ENCODE data around the gene TNFAIP6. TPM values are rescaled to one million over a fixed set of nuclear protein-coding genes. Genes with fewer than 3 reads are reported as not detected.

The TNFAIP6 gene
- total and polyA plus RNA-seq, 10 of the 15 experiments (the other 5 are each of a cell fraction or from before 2014, with no cell fraction given), result 0.68 to 5.7 (median 1.3) TPM

DNA sequence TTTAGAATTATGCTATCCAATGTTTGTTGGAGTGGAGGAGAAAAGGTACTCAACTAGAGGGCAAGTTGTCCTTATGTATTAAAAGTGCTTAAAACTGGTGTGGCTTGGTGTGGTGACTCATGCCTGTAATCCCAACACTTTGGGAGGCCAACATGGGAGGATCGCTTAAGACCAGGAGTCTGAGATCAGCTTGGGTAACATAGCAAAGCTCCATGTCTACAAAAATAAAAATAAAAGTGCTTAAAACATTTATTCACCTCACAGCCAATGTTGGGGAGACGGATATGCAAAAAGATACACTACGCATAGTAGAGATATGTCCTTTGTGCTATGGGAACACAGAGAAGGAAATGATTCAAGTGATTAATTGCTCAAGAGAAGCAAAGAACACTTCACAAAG, 19.3 kb upstream of the TNFAIP6 start (continued):
- no peak for TF ChIP-seq TCF3 (IDR thresholded peaks at IDR 0.05; ENCODE audit: borderline replicate concordance, insufficient read depth, low read depth, low read length)
- TF ChIP-seq, protein P1, sequence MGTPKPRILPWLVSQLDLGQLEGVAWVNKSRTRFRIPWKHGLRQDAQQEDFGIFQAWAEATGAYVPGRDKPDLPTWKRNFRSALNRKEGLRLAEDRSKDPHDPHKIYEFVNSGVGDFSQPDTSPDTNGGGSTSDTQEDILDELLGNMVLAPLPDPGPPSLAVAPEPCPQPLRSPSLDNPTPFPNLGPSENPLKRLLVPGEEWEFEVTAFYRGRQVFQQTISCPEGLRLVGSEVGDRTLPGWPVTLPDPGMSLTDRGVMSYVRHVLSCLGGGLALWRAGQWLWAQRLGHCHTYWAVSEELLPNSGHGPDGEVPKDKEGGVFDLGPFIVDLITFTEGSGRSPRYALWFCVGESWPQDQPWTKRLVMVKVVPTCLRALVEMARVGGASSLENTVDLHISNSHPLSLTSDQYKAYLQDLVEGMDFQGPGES (IDR thresholded peaks at IDR 0.05), result no peak

DNA sequence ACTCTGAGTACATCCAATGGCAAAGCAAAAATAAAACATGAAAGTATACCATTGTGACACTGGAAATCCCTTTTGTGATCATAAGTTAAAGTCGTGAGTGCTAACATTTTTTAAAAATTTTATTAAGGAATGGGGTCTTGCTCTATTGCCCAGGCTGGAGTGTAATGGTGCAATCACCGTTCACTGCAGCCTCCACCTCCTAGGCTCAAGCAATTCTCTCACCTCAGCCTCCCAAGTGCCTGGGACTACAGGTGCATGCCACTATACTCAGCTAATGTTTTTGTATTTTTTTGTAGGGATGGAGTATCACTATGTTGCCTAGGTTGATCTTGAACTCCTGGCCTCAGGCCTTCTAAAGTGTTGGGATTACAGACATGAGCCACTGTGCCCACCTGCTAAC, 14.3 kb upstream of the TNFAIP6 start:
- ChIA-PET RAD21 (ENCODE audit: unreplicated experiment) (no interaction called here), POLR2A (no interaction called here), SMC1A (ENCODE audit: uncharacterized antibody, unreplicated experiment) (no interaction called here), CTCF (interaction anchor here (0.6 kb wide), 1 partner anchor 1326 kb away, joined by 4 read pairs; no protein-coding TSS in a partner anchor)
- Histone ChIP-seq H3K27ac (ENCODE audit: control insufficient read depth, insufficient read depth) (no peak overlapping the region), H2AFZ (ENCODE audit: control insufficient read depth, low read depth, low read length) (no peak overlapping the region), H3K36me3 (ENCODE audit: control insufficient read depth in 2 of 2, insufficient read depth in 2 of 2, low read length in 1 of 2) (no peaks in the 10 kb centered on the region), H3K9me3 (replicated peaks; ENCODE audit: control insufficient read depth, insufficient read depth, low read length) (no peaks in the 10 kb centered on the region), H3K27me3 (replicated peaks in 1 of 2; ENCODE audit: control insufficient read depth in 2 of 2, insufficient read depth in 2 of 2, low read length in 1 of 2) (no peaks in the 10 kb centered on the region), H3K4me3 (no peak overlapping the region), H4K20me1 (ENCODE audit: control insufficient read depth, insufficient read depth) (no peaks in the 10 kb centered on the region), H3K9ac (ENCODE audit: control insufficient read depth, insufficient read depth, low read length) (no peak overlapping the region), H3K4me1 (ENCODE audit: control insufficient read depth, insufficient read depth, low read length) (no peaks in the 10 kb centered on the region), H3K79me2 (ENCODE audit: control insufficient read depth, insufficient read depth, low read length) (no peaks in the 10 kb centered on the region), H3K4me2 (ENCODE audit: control insufficient read depth, insufficient read depth) (no peak overlapping the region)
- in situ Hi-C loops (cut with MboI), result no loop called here
- intact Hi-C loops (cut with micrococcal nuclease; ENCODE audit: unreplicated experiment), result no loop called here
- FAIRE-seq (no peak), ATAC-seq (no peak), DNase-seq (ENCODE audit: low read depth, low spot score) (no peak)
- no TSS peak for BruUV-seq (replicated peaks)
- 84% methylated on average over 2 of the region's 2 CpGs for WGBS (ENCODE audit: insufficient coverage, insufficient replicate concordance, low lambda C conversion rate, missing lambda C conversion rate)
- TF ChIP-seq DPF2 (IDR thresholded peaks at IDR 0.05) (no peak), GABPA (IDR thresholded peaks at IDR 0.05; ENCODE audit: low read depth) (no peak), SP1 (IDR thresholded peaks at IDR 0.05; ENCODE audit: low read depth, low read length) (no peak), TBL1XR1 (IDR thresholded peaks at IDR 0.05; ENCODE audit: low read depth, low read length) (no peak), SMAD5 (IDR thresholded peaks at IDR 0.05; ENCODE audit: low read depth) (no peak), MTA3 (IDR thresholded peaks at IDR 0.05; ENCODE audit: borderline replicate concordance, low read length) (no peak), ESRRA (IDR thresholded peaks at IDR 0.05; ENCODE audit: low read length) (no peak), EZH2 (IDR thresholded peaks at IDR 0.05; ENCODE audit: borderline replicate concordance, control insufficient read depth, low read depth, low read length) (no peak), CREM (IDR thresholded peaks at IDR 0.05; ENCODE audit: low read depth) (no peak), CHD1 (IDR thresholded peaks at IDR 0.05; ENCODE audit: low read depth, low read length) (no peak), CHD2 (IDR thresholded peaks at IDR 0.05; ENCODE audit: borderline replicate concordance, low read depth, low read length) (no peak), MXI1 (IDR thresholded peaks at IDR 0.05; ENCODE audit: low read depth, low read length) (no peak), EP300 (IDR thresholded peaks at IDR 0.05; ENCODE audit: borderline replicate concordance in 1 of 2, control insufficient read depth in 1 of 2, low read depth in 2 of 2, low read length in 2 of 2) (no peak), POLR2A (IDR thresholded peaks at IDR 0.05; ENCODE audit: low read depth, low read length) (no peak), RAD51 (IDR thresholded peaks at IDR 0.05) (no peak), ZNF217 (IDR thresholded peaks at IDR 0.05) (no peak)
- TF ChIP-seq, protein P2, sequence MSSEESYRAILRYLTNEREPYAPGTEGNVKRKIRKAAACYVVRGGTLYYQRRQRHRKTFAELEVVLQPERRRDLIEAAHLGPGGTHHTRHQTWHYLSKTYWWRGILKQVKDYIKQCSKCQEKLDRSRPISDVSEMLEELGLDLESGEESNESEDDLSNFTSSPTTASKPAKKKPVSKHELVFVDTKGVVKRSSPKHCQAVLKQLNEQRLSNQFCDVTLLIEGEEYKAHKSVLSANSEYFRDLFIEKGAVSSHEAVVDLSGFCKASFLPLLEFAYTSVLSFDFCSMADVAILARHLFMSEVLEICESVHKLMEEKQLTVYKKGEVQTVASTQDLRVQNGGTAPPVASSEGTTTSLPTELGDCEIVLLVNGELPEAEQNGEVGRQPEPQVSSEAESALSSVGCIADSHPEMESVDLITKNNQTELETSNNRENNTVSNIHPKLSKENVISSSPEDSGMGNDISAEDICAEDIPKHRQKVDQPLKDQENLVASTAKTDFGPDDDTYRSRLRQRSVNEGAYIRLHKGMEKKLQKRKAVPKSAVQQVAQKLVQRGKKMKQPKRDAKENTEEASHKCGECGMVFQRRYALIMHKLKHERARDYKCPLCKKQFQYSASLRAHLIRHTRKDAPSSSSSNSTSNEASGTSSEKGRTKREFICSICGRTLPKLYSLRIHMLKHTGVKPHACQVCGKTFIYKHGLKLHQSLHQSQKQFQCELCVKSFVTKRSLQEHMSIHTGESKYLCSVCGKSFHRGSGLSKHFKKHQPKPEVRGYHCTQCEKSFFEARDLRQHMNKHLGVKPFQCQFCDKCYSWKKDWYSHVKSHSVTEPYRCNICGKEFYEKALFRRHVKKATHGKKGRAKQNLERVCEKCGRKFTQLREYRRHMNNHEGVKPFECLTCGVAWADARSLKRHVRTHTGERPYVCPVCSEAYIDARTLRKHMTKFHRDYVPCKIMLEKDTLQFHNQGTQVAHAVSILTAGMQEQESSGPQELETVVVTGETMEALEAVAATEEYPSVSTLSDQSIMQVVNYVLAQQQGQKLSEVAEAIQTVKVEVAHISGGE (CRISPR knock-in tag; IDR thresholded peaks at IDR 0.05), result no peak

Measured in GM12878 (cell line).